T-cell (primary cell): ENCODE data around the gene ST7. TPM values are rescaled to one million over a fixed set of nuclear protein-coding genes. Genes with fewer than 3 reads are reported as not detected.

Source experiments
- ATAC-seq, 4 experiments: fragments of 200-7000 bp in 3 of 4; fragments of 150-1000 bp in 1 of 4; cut with Tn5 transposase; replicated peaks in 1 of 4; 1 replicate in 3 of 4; 2 replicates in 1 of 4; pipeline ENCODE4 v1.10.0; 2021; ENCODE audit warnings: moderate library complexity in 3 of 4, mild to moderate bottlenecking in 2 of 4, moderate number of reproducible peaks in 1 of 4
- CTCF ChIA-PET, 2 donors: fragments of 300-600 bp; sonication (Branson Sonifier 250); formaldehyde crosslinking; loops; one replicate each; lab custom pipeline; 2022; ENCODE audit warnings: antibody characterized with exemption in 2 of 2; lab: Charles Lee
- POLR2A ChIA-PET, 2 donors: fragments of 300-600 bp; sonication (Branson Sonifier 250); formaldehyde crosslinking; loops; one replicate each; lab custom pipeline; 2022; ENCODE audit warnings: antibody characterized with exemption in 2 of 2; lab: Charles Lee
- DNase-seq, 35 experiments: peaks; one replicate each; pipeline versions ENCODE4 v3.0.0 to v3.0.0-alpha.2; 2013 to 2023
- H3K27ac ChIP-seq: one replicate; pipeline ENCODE4 v1.5.1; 2013; ENCODE audit warnings: low read length
- H3K27me3 ChIP-seq, 2 experiments: replicated peaks in 1 of 2; 1 replicate in 1 of 2; 2 replicates in 1 of 2; pipeline versions ENCODE4 v1.6.1 to v1.7.0; 2013; ENCODE audit warnings: low read length in 1 of 2, mixed read lengths in 1 of 2; ENCODE audit not compliant: control insufficient read depth in 2 of 2, insufficient read depth in 2 of 2; ENCODE audit errors: extremely low read depth in 1 of 2
- H3K36me3 ChIP-seq, 2 donors: 1 replicate in 1 of 2; 2 replicates in 1 of 2; pipeline versions ENCODE4 v1.6.1 to v1.7.0; 2013; ENCODE audit warnings: low read length in 1 of 2; ENCODE audit not compliant: control insufficient read depth in 2 of 2, insufficient read depth in 1 of 2; ENCODE audit errors: extremely low read depth in 1 of 2
- H3K4me1 ChIP-seq, 2 experiments: 1 replicate in 1 of 2; 2 replicates in 1 of 2; pipeline versions ENCODE4 v1.6.1 to v1.7.0; 2013; ENCODE audit warnings: low read length in 2 of 2, mixed read lengths in 1 of 2; ENCODE audit not compliant: insufficient read depth in 2 of 2, control insufficient read depth in 1 of 2; ENCODE audit errors: extremely low read depth in 1 of 2
- H3K4me3 ChIP-seq, 2 donors: 1 replicate in 1 of 2; 2 replicates in 1 of 2; pipeline versions ENCODE4 v1.5.1 to v1.7.0; 2013; ENCODE audit warnings: mild to moderate bottlenecking in 2 of 2, low read length in 1 of 2, moderate library complexity in 1 of 2; ENCODE audit not compliant: control insufficient read depth in 1 of 2; ENCODE audit errors: extremely low read depth in 1 of 2
- H3K9me3 ChIP-seq: 2 replicates; pipeline ENCODE4 v1.7.0; 2013
- H3K27ac Mint-ChIP-seq, 2 donors: one replicate each; pipeline ENCODE4 v1.8.0; 2020 to 2021; ENCODE audit warnings: mild to moderate bottlenecking in 2 of 2, mixed read lengths in 2 of 2
- H3K27me3 Mint-ChIP-seq, 2 donors: one replicate each; pipeline ENCODE4 v1.8.0; 2021 to 2022; ENCODE audit warnings: mixed read lengths in 2 of 2
- H3K36me3 Mint-ChIP-seq: one replicate; pipeline ENCODE4 v1.8.0; 2021; ENCODE audit warnings: mixed read lengths
- H3K4me1 Mint-ChIP-seq, 3 donors: one replicate each; pipeline ENCODE4 v1.8.0; 2020 to 2022; ENCODE audit warnings: mixed read lengths in 3 of 3, mild to moderate bottlenecking in 1 of 3
- H3K4me3 Mint-ChIP-seq, 3 donors: one replicate each; pipeline ENCODE4 v1.8.0; 2020 to 2022; ENCODE audit warnings: mild to moderate bottlenecking in 3 of 3, mixed read lengths in 3 of 3, moderate library complexity in 3 of 3
- H3K9me3 Mint-ChIP-seq, 3 donors: one replicate each; pipeline ENCODE4 v1.8.0; 2020 to 2022; ENCODE audit warnings: mixed read lengths in 3 of 3
- WGBS: methylation state at CpG from one replicate; pipeline ENCODE4 v1.1.5; 2013; ENCODE audit warnings: missing lambda C conversion rate; ENCODE audit not compliant: insufficient coverage; 5-methylcytosine and 5-hydroxymethylcytosine counted together
- total RNA-seq, 35 experiments: library from RNA in 6 of 35; stranded (reverse) in 6 of 35; fragments of 120-200 nt in 1 of 35; gene quantifications; one replicate each; pipeline versions ENCODE4 v1.2.1 to v1.2.4 and lab custom pipeline; 2013 to 2026

ST7 gene
- total RNA-seq, 5 donors from 2014 or later (not counting 1 experiment from before 2014, with no cell fraction given): 3.3 to 6.1 (median 4.4) TPM

DNA sequence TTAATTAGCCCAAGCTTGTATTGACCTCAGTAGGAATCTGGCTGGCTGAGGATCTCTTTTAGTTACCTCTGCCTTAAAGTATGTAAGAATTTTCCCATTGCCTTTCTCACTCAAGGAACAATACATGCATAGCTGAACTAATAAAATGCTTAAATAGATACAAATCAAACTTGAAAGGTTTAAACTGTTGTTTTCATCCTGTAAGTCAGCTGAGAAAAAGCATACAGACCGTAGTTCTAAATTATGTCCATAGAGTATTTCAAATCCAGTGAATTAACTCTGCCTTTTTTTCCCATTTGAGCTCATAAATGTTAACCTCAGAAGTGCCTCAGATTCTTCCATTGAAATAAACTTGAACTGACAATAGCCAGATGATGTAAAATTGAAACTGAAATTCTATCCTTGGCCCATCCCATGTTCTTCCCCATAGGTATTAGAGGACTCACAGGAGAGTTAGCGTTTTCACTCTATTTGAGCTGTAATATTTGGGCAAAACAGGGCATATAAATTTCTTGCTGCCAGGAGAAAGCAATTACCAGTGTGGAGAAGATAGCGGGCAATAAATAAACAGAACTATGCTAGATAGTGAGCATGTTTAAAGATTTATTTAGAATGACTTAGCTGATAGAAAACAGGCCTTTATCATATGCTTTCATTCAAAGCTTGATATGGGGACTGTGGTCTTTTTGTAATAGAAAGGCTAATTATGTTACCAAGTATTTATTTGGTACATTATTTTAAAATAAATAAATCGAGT is 205.8 kb downstream of the ST7 start:
- POLR2A ChIA-PET: no interaction called here
- CTCF ChIA-PET: interaction anchor here in 1 of 2 donors (0.7 kb wide), 1 partner anchor 81 kb away, joined by 6 read pairs; no protein-coding TSS in a partner anchor
- no peaks in the 10 kb centered on the region for H3K36me3 ChIP-seq
- H3K4me1 Mint-ChIP-seq: no peaks in the 10 kb centered on the region
- no peak for ATAC-seq
- no peaks in the 10 kb centered on the region for H3K36me3 Mint-ChIP-seq
- no peak overlapping the region for H3K4me3 Mint-ChIP-seq
- no peak overlapping the region for H3K27ac ChIP-seq
- H3K9me3 Mint-ChIP-seq: no peaks in the 10 kb centered on the region
- no peak for DNase-seq
- H3K4me3 ChIP-seq: no peak overlapping the region
- no peaks in the 10 kb centered on the region for H3K27me3 ChIP-seq
- 100% methylated on average over 1 of the region's 4 CpGs for WGBS
- no peaks in the 10 kb centered on the region for H3K4me1 ChIP-seq
- H3K27me3 Mint-ChIP-seq: no peaks in the 10 kb centered on the region
- no peaks in the 10 kb centered on the region for H3K9me3 ChIP-seq
- H3K27ac Mint-ChIP-seq: no peak overlapping the region

DNA sequence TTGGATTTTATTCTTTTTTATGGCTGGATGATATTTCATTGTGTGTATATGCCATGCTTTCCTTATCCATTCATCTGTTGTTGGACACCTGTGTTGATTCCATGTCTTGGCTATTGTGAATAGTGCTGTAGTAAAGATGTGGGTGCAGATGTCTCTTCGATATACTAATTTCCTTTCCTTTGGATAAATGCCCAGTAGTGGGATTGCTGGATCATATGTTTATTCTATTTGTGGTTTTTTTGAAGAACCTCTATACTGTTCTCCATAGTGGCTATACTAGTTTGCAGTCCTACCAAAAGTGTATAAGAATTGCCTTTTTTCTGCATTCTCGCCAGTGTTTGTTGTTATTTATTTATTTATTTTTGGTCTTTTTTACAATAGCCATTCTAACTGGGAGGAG is 209.8 kb downstream of the ST7 start:
- POLR2A ChIA-PET: no interaction called here
- H3K4me1 ChIP-seq: no peaks in the 10 kb centered on the region
- DNase-seq (no peak), ATAC-seq (no peak)
- no peak overlapping the region for H3K27ac ChIP-seq
- H3K27me3 ChIP-seq: no peaks in the 10 kb centered on the region
- no peaks in the 10 kb centered on the region for H3K36me3 ChIP-seq
- no peaks in the 10 kb centered on the region for H3K27me3 Mint-ChIP-seq
- no peaks in the 10 kb centered on the region for H3K4me1 Mint-ChIP-seq
- no CpG with 5 or more reads among the region's 2 CpGs for WGBS
- no peak overlapping the region for H3K27ac Mint-ChIP-seq
- CTCF ChIA-PET: no interaction called here
- H3K4me3 Mint-ChIP-seq: no peak overlapping the region
- no peaks in the 10 kb centered on the region for H3K36me3 Mint-ChIP-seq
- no peaks in the 10 kb centered on the region for H3K9me3 Mint-ChIP-seq
- H3K4me3 ChIP-seq: no peak overlapping the region
- H3K9me3 ChIP-seq: no peaks in the 10 kb centered on the region

GRCh38 chr7:117164620-117165019 is 211.3 kb downstream of the ST7 start:
- DNase-seq (no peak), ATAC-seq (no peak)
- 94% methylated on average over 2 of the region's 2 CpGs for whole genome bisulfite sequencing
- no peak overlapping the region for H3K4me3 Mint-ChIP-seq
- H3K27me3 ChIP-seq: no peaks in the 10 kb centered on the region
- H3K27me3 Mint-ChIP-seq: no peaks in the 10 kb centered on the region
- H3K36me3 ChIP-seq: no peaks in the 10 kb centered on the region
- no peaks in the 10 kb centered on the region for H3K4me1 Mint-ChIP-seq
- H3K4me3 ChIP-seq: no peak overlapping the region
- H3K9me3 ChIP-seq: no peaks in the 10 kb centered on the region
- CTCF ChIA-PET: interaction anchor here in 1 of 2 donors (1.2 to 1.3 kb wide), 2 partner anchors 39 to 176 kb away, joined by 5 to 8 read pairs; no protein-coding TSS in a partner anchor
- H3K4me1 ChIP-seq: no peaks in the 10 kb centered on the region
- no peaks in the 10 kb centered on the region for H3K9me3 Mint-ChIP-seq
- no peaks in the 10 kb centered on the region for H3K36me3 Mint-ChIP-seq
- no peak overlapping the region for H3K27ac Mint-ChIP-seq
- POLR2A ChIA-PET: no interaction called here
- H3K27ac ChIP-seq: no peak overlapping the region

- Mint-ChIP-seq H3K27me3 (no peaks in the 10 kb centered on the region), H3K4me1 (no peaks in the 10 kb centered on the region), H3K9me3 (no peaks in the 10 kb centered on the region), H3K36me3 (no peaks in the 10 kb centered on the region), H3K27ac (no peak overlapping the region), H3K4me3 (no peak overlapping the region)
- Histone ChIP-seq H3K4me1 (no peaks in the 10 kb centered on the region), H3K4me3 (no peak overlapping the region), H3K9me3 (no peaks in the 10 kb centered on the region), H3K36me3 (no peaks in the 10 kb centered on the region), H3K27me3 (no peaks in the 10 kb centered on the region), H3K27ac (no peak overlapping the region)
- DNase-seq (no peak), ATAC-seq (no peak)
- ChIA-PET POLR2A (no interaction called here), CTCF (interaction anchor here in 1 of 2 donors (1.3 kb wide), 1 partner anchor 40 kb away, joined by 8 read pairs; no protein-coding TSS in a partner anchor)
- WGBS: 100% methylated on average over 1 of the region's 4 CpGs
These were observed 212.4 kb downstream of the ST7 start for GRCh38 chr7:117165656-117166055.

DNA sequence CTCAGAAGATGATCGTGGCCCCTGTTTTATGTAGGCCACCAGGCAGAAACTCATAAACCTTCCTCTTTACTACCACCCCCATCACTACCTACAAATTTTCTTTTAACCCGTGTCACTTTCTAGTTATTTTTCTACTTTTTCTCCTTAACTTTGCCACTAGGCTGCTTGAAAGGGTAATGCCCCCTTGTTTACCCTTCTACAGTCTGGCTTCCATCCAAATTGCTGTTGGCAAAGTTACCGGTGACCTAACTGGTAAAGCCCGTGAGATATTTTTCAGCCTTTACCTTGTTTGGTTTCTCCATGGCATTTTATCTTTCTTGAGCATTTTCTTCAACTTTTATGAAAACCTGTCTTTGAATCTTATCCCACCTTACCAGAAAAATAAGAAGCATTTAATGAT is 216.6 kb downstream of the ST7 start:
- H3K4me1 ChIP-seq: no peaks in the 10 kb centered on the region
- no peak overlapping the region for H3K27ac Mint-ChIP-seq
- H3K27me3 Mint-ChIP-seq: no peaks in the 10 kb centered on the region
- WGBS: 83% methylated on average over 3 of the region's 4 CpGs
- DNase-seq: no peak
- no peak for ATAC-seq
- no peaks in the 10 kb centered on the region for H3K4me1 Mint-ChIP-seq
- POLR2A ChIA-PET: no interaction called here
- H3K4me3 Mint-ChIP-seq: no peak overlapping the region
- H3K4me3 ChIP-seq: no peak overlapping the region
- H3K9me3 Mint-ChIP-seq: no peaks in the 10 kb centered on the region
- peaks cover 0 to 3% of the 10 kb centered on the region in 2 donors for H3K36me3 ChIP-seq
- CTCF ChIA-PET: no interaction called here
- H3K9me3 ChIP-seq: no peaks in the 10 kb centered on the region
- no peak overlapping the region for H3K27ac ChIP-seq
- peaks cover 26% of the 10 kb centered on the region for H3K36me3 Mint-ChIP-seq
- no peaks in the 10 kb centered on the region for H3K27me3 ChIP-seq

DNA sequence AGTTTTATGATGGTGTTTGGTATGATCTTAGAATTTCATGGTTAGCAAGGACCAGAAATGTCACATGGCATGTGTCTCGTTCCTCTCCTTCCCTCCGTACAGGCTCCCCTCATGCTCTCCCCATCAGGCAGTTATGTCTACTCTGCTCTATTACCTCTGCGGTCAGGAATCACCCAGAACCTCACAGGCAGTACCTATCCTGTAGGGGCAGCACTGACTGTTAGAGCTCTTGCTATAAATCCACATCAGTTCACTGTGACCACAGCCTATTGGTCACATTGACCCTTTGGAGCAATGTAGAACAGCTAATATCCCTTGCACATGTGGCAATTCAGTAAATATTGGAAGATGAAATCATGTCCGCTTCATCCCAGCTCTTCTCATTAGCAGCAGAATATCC is 217.8 kb downstream of the ST7 start:
- H3K27me3 Mint-ChIP-seq: no peaks in the 10 kb centered on the region
- H3K36me3 Mint-ChIP-seq: peaks cover 31% of the 10 kb centered on the region
- no peak overlapping the region for H3K27ac Mint-ChIP-seq
- no peak overlapping the region for H3K4me3 Mint-ChIP-seq
- Histone ChIP-seq H3K36me3 (peaks cover 0 to 3% of the 10 kb centered on the region in 2 donors), H3K27ac (no peak overlapping the region), H3K4me3 (no peak overlapping the region), H3K9me3 (no peaks in the 10 kb centered on the region), H3K4me1 (no peaks in the 10 kb centered on the region), H3K27me3 (no peaks in the 10 kb centered on the region)
- ChIA-PET CTCF (no interaction called here), POLR2A (no interaction called here)
- WGBS: 100% methylated on average over 2 of the region's 4 CpGs
- no peak for DNase-seq
- no peaks in the 10 kb centered on the region for H3K4me1 Mint-ChIP-seq
- no peak for ATAC-seq
- H3K9me3 Mint-ChIP-seq: no peaks in the 10 kb centered on the region
